ENCODE data around the gene HYAL2. TPM values are rescaled to one million over a fixed set of nuclear protein-coding genes. Genes with fewer than 3 reads are reported as not detected.

HYAL2 gene
- total RNA-seq, 3 donors from 2014 or later: 66.0 to 215 (median 96.0) TPM

GRCh38 chr3:50279255-50280016 is 43.1 kb downstream of the HYAL2 start:
- DNase-seq (ENCODE audit: low spot score in 2 of 2): no peak
- Histone ChIP-seq H3K27me3 (no peaks in the 10 kb centered on the region), H3K27ac (no peak overlapping the region), H3K4me3 (no peak overlapping the region), H3K4me1 (no peaks in the 10 kb centered on the region), H3K36me3 (no peaks in the 10 kb centered on the region), H3K9me3 (no peaks in the 10 kb centered on the region)
- intact Hi-C loops (cut with DNase I; ENCODE audit: low total_unique reads): no loop called here
- TF ChIP-seq POLR2A (IDR thresholded peaks at IDR 0.05) (no peak), POLR2AphosphoS5 (IDR thresholded peaks at IDR 0.05) (no peak), CTCF (IDR thresholded peaks at IDR 0.05) (no peak)

- no peak within 1 kb of the TSS for H3K4me3 ChIP-seq
- no peak for DNase-seq (ENCODE audit: low spot score in 2 of 2)
- H3K27ac ChIP-seq: no peak within 1 kb of the TSS
- no peaks in the 10 kb centered on the region for H3K36me3 ChIP-seq
- intact Hi-C loops (cut with DNase I; ENCODE audit: low total_unique reads): no loop called here
- H3K4me1 ChIP-seq: no peaks in the 10 kb centered on the region
- no peaks in the 10 kb centered on the region for H3K27me3 ChIP-seq
- no peaks in the 10 kb centered on the region for H3K9me3 ChIP-seq
- no peak for TF ChIP-seq CTCF (IDR thresholded peaks at IDR 0.05)
- no peak for TF ChIP-seq POLR2AphosphoS5 (IDR thresholded peaks at IDR 0.05)
- no peak for TF ChIP-seq POLR2A (IDR thresholded peaks at IDR 0.05)
These were observed 43.7 kb downstream of the HYAL2 start, which contains the start of gene LSMEM2 for GRCh38 chr3:50278880-50279224. Gene LSMEM2, plus strand, starts transcription at chr3:50279087. Its CDS starts 27 bp downstream, at chr3:50279114.

- Histone ChIP-seq H3K36me3 (no peaks in the 10 kb centered on the region), H3K4me3 (no peak overlapping the region), H3K4me1 (no peaks in the 10 kb centered on the region), H3K9me3 (no peaks in the 10 kb centered on the region), H3K27ac (no peak overlapping the region), H3K27me3 (no peaks in the 10 kb centered on the region)
- intact Hi-C loops (cut with DNase I; ENCODE audit: low total_unique reads): no loop called here
- DNase-seq (ENCODE audit: low spot score in 2 of 2): no peak
- TF ChIP-seq CTCF (IDR thresholded peaks at IDR 0.05) (no peak), POLR2AphosphoS5 (IDR thresholded peaks at IDR 0.05) (no peak), POLR2A (IDR thresholded peaks at IDR 0.05) (no peak)
These were observed 44.2 kb downstream of the HYAL2 start for GRCh38 chr3:50278123-50278879.

GRCh38 chr3:50276762-50277101 is 45.8 kb downstream of the HYAL2 start:
- no peak overlapping the region for H3K4me3 ChIP-seq
- no peak overlapping the region for H3K27ac ChIP-seq

More at GRCh38 chr3:50276762-50277101, 45.8 kb downstream of the HYAL2 start:
- no peaks in the 10 kb centered on the region for H3K9me3 ChIP-seq
- no peak for DNase-seq (ENCODE audit: low spot score in 2 of 2)
- no peaks in the 10 kb centered on the region for H3K4me1 ChIP-seq
- no peaks in the 10 kb centered on the region for H3K27me3 ChIP-seq
- intact Hi-C loops (cut with DNase I; ENCODE audit: low total_unique reads): no loop called here
- TF ChIP-seq CTCF (IDR thresholded peaks at IDR 0.05): no peak
- no peak for TF ChIP-seq POLR2A (IDR thresholded peaks at IDR 0.05)
- TF ChIP-seq POLR2AphosphoS5 (IDR thresholded peaks at IDR 0.05): no peak
- no peaks in the 10 kb centered on the region for H3K36me3 ChIP-seq
